Left lung (tissue), 10 donors: ENCODE data around the gene TECPR1. TPM values are rescaled to one million over a fixed set of nuclear protein-coding genes. Genes with fewer than 3 reads are reported as not detected.
A peak's percentile ranks its signal among the peaks of the same experiment; 100 is the strongest.

Experiments
- ATAC-seq: fragments of 200-7000 bp; cut with Tn5 transposase; one replicate; pipeline ENCODE4 v1.9.1; 2020; ENCODE audit warnings: moderate library complexity
- DNase-seq, 4 donors: peaks; one replicate each; pipeline ENCODE4 v3.0.0-alpha.2; 2013 to 2020
- H3K27ac ChIP-seq, 2 donors: fragments of 200-600 bp; sonication (generic) in 1 of 2; one replicate each; pipeline versions ENCODE4 v1.5.0 to v1.8.0; 2020 to 2021
- H3K27me3 ChIP-seq, 2 donors: fragments of 200-600 bp; sonication (generic) in 1 of 2; one replicate each; pipeline versions ENCODE4 v1.5.0 to v1.8.0; 2020 to 2021
- H3K36me3 ChIP-seq, 2 donors: fragments of 200-600 bp; sonication (generic) in 1 of 2; one replicate each; pipeline versions ENCODE4 v1.5.0 to v1.8.0; 2020 to 2021
- H3K4me1 ChIP-seq, 2 donors: fragments of 200-600 bp; one replicate each; pipeline ENCODE4 v1.8.0; 2021
- H3K4me3 ChIP-seq, 2 donors: fragments of 200-600 bp; sonication (generic) in 1 of 2; one replicate each; pipeline versions ENCODE4 v1.5.0 to v1.8.0; 2020 to 2021; ENCODE audit warnings: mild to moderate bottlenecking in 1 of 2
- H3K9me3 ChIP-seq, 2 donors: fragments of 200-600 bp; sonication (generic) in 1 of 2; one replicate each; pipeline versions ENCODE4 v1.5.0 to v1.8.0; 2020 to 2021
- intact Hi-C, 2 donors: fragments of 100-400 bp; cut with DNase I; formaldehyde crosslinking; loops; one replicate each; pipeline versions ENCODE4 v1.11.2 to v1.14.2; 2022
- polyA plus RNA-seq, 6 donors: library from polyadenylated mRNA; unstranded; fragments of 120-200 nt; gene quantifications; one replicate each; pipeline ENCODE4 v1.2.1, GENCODE V29; 2013; ENCODE audit not compliant: insufficient read length in 6 of 6
- total RNA-seq, 2 donors: library from RNA; stranded (reverse); fragmentation: NEBNext Ultra II Directional; extraction: Animal tissue kit (Norgen Biotek cat#: 25700); gene quantifications; one replicate each; pipeline ENCODE4 v1.2.1, GENCODE V29; 2021
- TF ChIP-seq, protein P1 (sequence below), 2 donors: fragments of 200-600 bp; sonication (generic) in 1 of 2; IDR thresholded peaks; one replicate each; pipeline versions ENCODE4 v1.5.0 to v1.8.0; 2021; ENCODE audit warnings: antibody characterized with exemption in 2 of 2
- donor health status: DM: no; HTN: yes; CAD: no.
- donor health status: DM: no; HTN: no; CAD: no.

The TECPR1 gene
- total and polyA plus RNA-seq, 8 donors, result 24.5 to 67.4 (median 28.7) TPM

GRCh38 chr7:98165827-98166667, 86.0 kb downstream of the TECPR1 start:
- peaks cover 0 to 1% of the 10 kb centered on the region in 2 donors for H3K36me3 ChIP-seq
- intact Hi-C loops, result loop anchor here (2.0 to 10.0 kb wide), 3 partner anchors 61 to 144 kb away; no protein-coding TSS in a partner anchor
- H3K27ac ChIP-seq, result no peak overlapping the region
- ATAC-seq, result peak; percentile 74
- H3K4me1 ChIP-seq, result peaks cover 7 to 10% of the 10 kb centered on the region in 2 donors
- peak in 3 of 4 donors; percentile 41 to 89 (median 61) for DNase-seq
- no peaks in the 10 kb centered on the region for H3K9me3 ChIP-seq
- no peaks in the 10 kb centered on the region for H3K27me3 ChIP-seq
- TF ChIP-seq, protein P1, sequence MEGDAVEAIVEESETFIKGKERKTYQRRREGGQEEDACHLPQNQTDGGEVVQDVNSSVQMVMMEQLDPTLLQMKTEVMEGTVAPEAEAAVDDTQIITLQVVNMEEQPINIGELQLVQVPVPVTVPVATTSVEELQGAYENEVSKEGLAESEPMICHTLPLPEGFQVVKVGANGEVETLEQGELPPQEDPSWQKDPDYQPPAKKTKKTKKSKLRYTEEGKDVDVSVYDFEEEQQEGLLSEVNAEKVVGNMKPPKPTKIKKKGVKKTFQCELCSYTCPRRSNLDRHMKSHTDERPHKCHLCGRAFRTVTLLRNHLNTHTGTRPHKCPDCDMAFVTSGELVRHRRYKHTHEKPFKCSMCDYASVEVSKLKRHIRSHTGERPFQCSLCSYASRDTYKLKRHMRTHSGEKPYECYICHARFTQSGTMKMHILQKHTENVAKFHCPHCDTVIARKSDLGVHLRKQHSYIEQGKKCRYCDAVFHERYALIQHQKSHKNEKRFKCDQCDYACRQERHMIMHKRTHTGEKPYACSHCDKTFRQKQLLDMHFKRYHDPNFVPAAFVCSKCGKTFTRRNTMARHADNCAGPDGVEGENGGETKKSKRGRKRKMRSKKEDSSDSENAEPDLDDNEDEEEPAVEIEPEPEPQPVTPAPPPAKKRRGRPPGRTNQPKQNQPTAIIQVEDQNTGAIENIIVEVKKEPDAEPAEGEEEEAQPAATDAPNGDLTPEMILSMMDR (IDR thresholded peaks at IDR 0.05), result peak; percentile 57 to 58
- H3K4me3 ChIP-seq, result no peak overlapping the region

Other genes starting within 250 kb of the TECPR1 start
- 10 to 100 TPM; 25.5 to 28.2 TPM for gene LMTK2, start 145.4 kb downstream of the TECPR1 start, total RNA-seq
- 10 to 100 TPM; 13.4 to 17.9 (median 15.9) TPM for gene LMTK2, start 145.4 kb downstream of the TECPR1 start, polyA plus RNA-seq
- gene BHLHA15, start 40.8 kb downstream of the TECPR1 start, total RNA-seq, result 1 to 10 TPM in 1 of 2 donors, under 1 TPM in 1; 0.87 to 2.4 TPM
- gene BHLHA15, start 40.8 kb downstream of the TECPR1 start, polyA plus RNA-seq, result under 1 TPM in 5 of 6 donors, not detected in 1; 0.44 to 0.98 (median 0.84) TPM
- 100 to 1,000 TPM; 448 to 505 TPM for gene BRI3, start 29.5 kb upstream of the TECPR1 start, total RNA-seq
- gene BRI3, start 29.5 kb upstream of the TECPR1 start, polyA plus RNA-seq, result 100 to 1,000 TPM in 4 of 6 donors, 10 to 100 TPM in 2; 86.1 to 120 (median 105) TPM
- 10 to 100 TPM; 24.2 to 31.8 TPM for gene BAIAP2L1, start 148.9 kb upstream of the TECPR1 start, total RNA-seq
- gene BAIAP2L1, start 148.9 kb upstream of the TECPR1 start, polyA plus RNA-seq, result 10 to 100 TPM; 16.6 to 23.8 (median 20.6) TPM